RWPE1 (cell line): ENCODE results near the gene IL36B.

Experiments used
- CTCF ChIA-PET: fragments of 350-600 bp; sonication (Branson Sonifier 250); formaldehyde crosslinking; extraction: SDS; loops from one replicate; lab custom pipeline; 2021; lab: Yijun Ruan, JAX
- POLR2A ChIA-PET: fragments of 400-600 bp; formaldehyde crosslinking; extraction: SDS; loops from one replicate; lab custom pipeline; 2020; ENCODE audit warnings: antibody characterized with exemption; ENCODE audit not compliant: low non-redundant PET; lab: Yijun Ruan, JAX
- DNase-seq: peaks from one replicate; pipeline ENCODE4 v3.0.0; 2012; ENCODE audit warnings: low spot score
- H3K27ac ChIP-seq: fragments of 450-650 bp; 2 replicates; pipeline ENCODE4 v1.5.1; 2017
- TF ChIP-seq, protein P1 (sequence below): fragments of 450-650 bp; conservative IDR thresholded peaks from 2 replicates; pipeline ENCODE4 v1.5.1; 2017; ENCODE audit warnings: low read depth, mild to moderate bottlenecking

Gene IL36B

DNA sequence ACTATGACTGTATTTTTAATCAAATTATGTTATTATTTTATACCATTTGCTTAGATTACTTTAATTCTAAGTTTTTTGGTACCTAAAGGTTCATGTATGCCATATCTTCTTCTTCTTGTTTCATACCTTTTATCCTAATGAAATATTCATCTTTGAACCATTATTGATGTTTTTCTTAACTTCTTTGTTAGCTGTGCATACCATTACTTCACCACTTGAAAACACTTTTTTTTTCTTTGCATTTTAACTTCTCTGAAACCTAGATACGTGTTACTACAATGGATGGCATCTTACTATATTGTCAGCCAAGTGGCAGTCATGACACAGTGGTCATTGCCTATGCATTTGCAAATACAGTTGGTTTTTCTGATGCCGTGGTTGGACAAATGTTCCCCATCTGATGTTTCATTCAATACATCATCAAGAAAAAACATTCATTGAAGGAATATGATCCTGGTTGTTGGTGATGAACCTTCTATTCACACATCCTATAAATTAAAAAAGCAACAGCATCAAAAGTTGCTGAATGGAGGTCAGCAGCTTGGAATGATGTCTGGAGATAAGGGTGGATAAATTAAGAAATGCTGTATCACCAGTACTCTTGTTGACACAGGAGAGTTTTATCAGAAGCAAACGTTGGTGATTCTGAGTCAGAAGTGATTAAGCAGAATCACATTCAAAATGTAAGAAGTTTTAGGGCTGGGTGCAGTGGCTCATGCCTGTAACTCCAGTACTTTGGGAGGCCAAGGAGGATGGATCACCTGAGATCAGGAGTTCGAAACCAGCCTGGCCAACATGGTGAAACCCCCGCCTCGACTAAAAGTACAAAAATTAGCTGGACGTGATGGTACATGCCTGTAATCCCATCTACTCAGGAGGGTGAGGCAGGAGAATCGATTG, 40.0 kb downstream of the IL36B start:
- DNase-seq: peak; percentile 27
- ChIA-PET CTCF (no interaction called here), POLR2A (no interaction called here)
- no peak overlapping the region for H3K27ac ChIP-seq
- TF ChIP-seq, protein P1, sequence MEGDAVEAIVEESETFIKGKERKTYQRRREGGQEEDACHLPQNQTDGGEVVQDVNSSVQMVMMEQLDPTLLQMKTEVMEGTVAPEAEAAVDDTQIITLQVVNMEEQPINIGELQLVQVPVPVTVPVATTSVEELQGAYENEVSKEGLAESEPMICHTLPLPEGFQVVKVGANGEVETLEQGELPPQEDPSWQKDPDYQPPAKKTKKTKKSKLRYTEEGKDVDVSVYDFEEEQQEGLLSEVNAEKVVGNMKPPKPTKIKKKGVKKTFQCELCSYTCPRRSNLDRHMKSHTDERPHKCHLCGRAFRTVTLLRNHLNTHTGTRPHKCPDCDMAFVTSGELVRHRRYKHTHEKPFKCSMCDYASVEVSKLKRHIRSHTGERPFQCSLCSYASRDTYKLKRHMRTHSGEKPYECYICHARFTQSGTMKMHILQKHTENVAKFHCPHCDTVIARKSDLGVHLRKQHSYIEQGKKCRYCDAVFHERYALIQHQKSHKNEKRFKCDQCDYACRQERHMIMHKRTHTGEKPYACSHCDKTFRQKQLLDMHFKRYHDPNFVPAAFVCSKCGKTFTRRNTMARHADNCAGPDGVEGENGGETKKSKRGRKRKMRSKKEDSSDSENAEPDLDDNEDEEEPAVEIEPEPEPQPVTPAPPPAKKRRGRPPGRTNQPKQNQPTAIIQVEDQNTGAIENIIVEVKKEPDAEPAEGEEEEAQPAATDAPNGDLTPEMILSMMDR: no peak

DNA sequence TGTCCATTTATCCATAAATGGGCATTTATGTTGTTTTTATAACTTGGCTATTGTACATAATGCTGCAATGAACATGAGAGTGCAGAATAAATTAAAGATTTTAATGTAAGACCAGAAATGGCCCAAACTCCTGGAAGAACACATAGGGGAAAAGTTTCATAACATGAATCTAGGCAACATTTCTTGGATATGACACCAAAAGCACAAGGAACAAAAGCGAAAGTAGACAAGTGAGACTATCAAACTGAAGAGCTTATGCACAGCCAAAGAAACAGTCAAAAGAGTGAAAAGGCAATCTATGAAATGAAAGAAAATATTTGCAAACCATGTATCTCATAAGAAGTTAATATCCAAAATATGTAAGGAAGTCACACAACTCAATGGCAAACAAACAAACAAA, 41.6 kb downstream of the IL36B start:
- no peak overlapping the region for H3K27ac ChIP-seq
- TF ChIP-seq, protein P1: no peak
- POLR2A ChIA-PET: no interaction called here
- no peak for DNase-seq
- CTCF ChIA-PET: no interaction called here

DNA sequence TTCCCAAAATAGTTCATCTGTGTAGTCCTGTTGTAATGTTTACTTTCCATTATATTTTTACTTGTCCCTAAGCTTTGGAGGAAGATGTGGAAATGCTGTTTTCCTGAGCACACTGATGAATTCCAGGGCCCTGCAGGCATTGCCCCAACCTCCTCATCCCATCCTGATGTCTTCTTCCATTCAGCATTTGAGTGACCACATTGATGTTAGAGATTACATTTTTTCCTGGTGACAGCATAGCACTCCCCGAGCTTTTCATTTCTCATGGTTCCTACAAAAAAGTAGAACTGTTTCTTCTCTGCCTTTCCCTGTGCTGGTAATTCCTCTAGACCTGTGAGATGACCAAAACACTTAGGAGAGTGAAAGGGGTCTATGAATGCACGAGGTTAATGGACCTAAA, 42.6 kb downstream of the IL36B start:
- DNase-seq: no peak
- CTCF ChIA-PET: no interaction called here
- TF ChIP-seq, protein P1: no peak
- H3K27ac ChIP-seq: no peak overlapping the region
- POLR2A ChIA-PET: no interaction called here

DNA sequence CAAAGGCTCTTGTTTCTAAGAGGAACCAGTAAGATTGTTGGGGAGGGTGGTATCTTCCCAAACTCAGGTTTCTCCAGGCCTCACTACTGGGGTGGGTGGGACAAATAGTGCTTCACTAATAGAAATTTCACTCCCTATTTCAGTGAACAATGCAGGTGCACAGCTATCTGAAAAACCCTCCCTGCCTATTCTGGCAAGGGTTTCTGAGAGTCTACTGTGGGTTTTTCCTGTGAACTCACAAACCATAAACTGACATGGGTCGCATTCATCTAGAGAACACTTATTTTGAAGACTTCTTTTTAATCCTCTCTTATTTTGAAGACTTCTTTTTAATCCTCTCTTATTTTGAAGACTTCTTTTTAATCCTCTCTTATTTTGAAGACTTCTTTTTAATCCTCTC, 43.0 kb downstream of the IL36B start:
- no peak overlapping the region for H3K27ac ChIP-seq
- TF ChIP-seq, protein P1: no peak
- DNase-seq: no peak
- POLR2A ChIA-PET: no interaction called here
- CTCF ChIA-PET: no interaction called here

DNA sequence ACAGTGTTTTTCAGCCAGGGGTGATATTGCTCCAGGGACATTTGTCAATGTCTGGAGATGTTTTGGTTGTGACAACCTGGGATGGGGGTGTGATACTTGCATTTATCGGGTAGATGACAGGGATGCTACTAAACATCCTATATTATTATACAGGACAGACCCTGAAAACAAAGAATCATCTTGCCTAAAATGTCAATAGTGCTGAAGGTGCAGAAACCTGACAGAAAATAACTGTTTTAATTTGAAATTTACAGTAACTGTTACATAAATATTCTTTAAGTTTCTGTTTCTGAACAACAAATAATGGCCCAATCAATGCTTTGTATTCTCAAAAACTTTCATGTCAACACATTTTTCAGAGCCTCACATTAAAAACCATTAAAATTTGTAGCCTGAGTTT, 45.4 kb downstream of the IL36B start:
- POLR2A ChIA-PET: no interaction called here
- TF ChIP-seq, protein P1: no peak

DNA sequence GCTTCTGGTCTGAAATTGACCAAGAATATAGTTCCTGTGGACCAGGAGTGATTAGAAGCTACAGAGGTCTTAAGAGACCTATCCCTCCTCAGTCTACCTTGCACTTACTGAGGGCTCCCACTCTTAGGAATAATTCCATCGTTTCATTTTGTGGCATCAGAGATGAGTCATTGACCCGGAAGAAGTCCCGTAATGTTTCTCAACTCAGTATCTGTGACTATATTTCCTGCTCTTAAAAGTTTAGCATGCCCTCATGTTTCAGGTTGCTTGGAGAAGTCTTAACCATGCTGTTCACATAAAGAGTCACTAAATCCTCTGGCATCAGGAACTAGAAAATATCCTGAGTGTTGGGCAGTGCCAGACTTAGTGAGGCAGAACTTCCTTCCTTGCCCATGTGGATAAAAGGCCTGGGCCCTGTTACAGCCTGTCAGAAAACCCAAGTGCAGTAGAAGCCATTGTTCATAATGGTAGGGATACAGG, 47.6 kb downstream of the IL36B start, which contains the start of gene IL36A:
TSS of gene IL36A (plus strand) at position 430 of the 480 bp plus-strand sequence. CDS start 413 bp downstream, outside the sequence.
- H3K27ac ChIP-seq: no peak within 1 kb of the TSS
- ChIA-PET CTCF (no interaction called here), POLR2A (no interaction called here)
- TF ChIP-seq, protein P1: no peak
- DNase-seq: no peak

More for the DNA sequence above, 45.4 kb downstream of the IL36B start:
- DNase-seq: no peak
- no peak overlapping the region for H3K27ac ChIP-seq
- CTCF ChIA-PET: no interaction called here
